COLO668 (cell line): Measurements from ENCODE around the gene WDR38.

ENCODE experiments used
- DNase-seq: peaks from one replicate; lab custom pipeline; 2025; ENCODE audit not compliant: unreplicated experiment; lab: John Stamatoyannopoulos, UW

WDR38 gene

GRCh38 chr9:124857533-124858162, 4.4 kb downstream of the WDR38 start:
- DNase-seq: no peak

GRCh38 chr9:124858330-124859046, 5.2 kb downstream of the WDR38 start:
- DNase-seq: no peak

GRCh38 chr9:124859803-124860581, 6.7 kb downstream of the WDR38 start:
- DNase-seq: no peak

- no peak for DNase-seq
Observed at GRCh38 chr9:124860582-124861341, 7.5 kb downstream of the WDR38 start.

- DNase-seq: peak; percentile 97
Observed at GRCh38 chr9:124861342-124862229, 8.3 kb downstream of the WDR38 start, which contains the start of the genes ARPC5L and RPL35. Gene ARPC5L, plus strand, starts transcription at chr9:124862130. Its CDS starts 7,161 bp downstream, at chr9:124869291. Gene RPL35, minus strand, starts transcription at chr9:124861957. Its CDS starts 45 bp downstream, at chr9:124861912.

- DNase-seq: no peak
Observed at GRCh38 chr9:124863371-124863871, 10.2 kb downstream of the WDR38 start.

GRCh38 chr9:124868511-124869465, 15.5 kb downstream of the WDR38 start:
- DNase-seq: peak; percentile 93

GRCh38 chr9:124869466-124869985, 16.3 kb downstream of the WDR38 start:
- DNase-seq: peak; percentile 53

- DNase-seq: peak; percentile 61
Observed at GRCh38 chr9:124869986-124870560, 16.8 kb downstream of the WDR38 start.

GRCh38 chr9:124870723-124871122, 17.5 kb downstream of the WDR38 start:
- DNase-seq: no peak

- no peak for DNase-seq
Observed at GRCh38 chr9:124871156-124871561, 17.9 kb downstream of the WDR38 start.

- DNase-seq: no peak
Observed at GRCh38 chr9:124873664-124874063, 20.4 kb downstream of the WDR38 start.

GRCh38 chr9:124875501-124875900, 22.2 kb downstream of the WDR38 start:
- DNase-seq: no peak

GRCh38 chr9:124877021-124877782, 23.9 kb downstream of the WDR38 start:
- DNase-seq: peak; percentile 19

- DNase-seq: no peak
Observed at GRCh38 chr9:124878021-124878420, 24.8 kb downstream of the WDR38 start.

- DNase-seq: no peak
Observed at GRCh38 chr9:124878518-124878917, 25.3 kb downstream of the WDR38 start.

GRCh38 chr9:124879226-124879625, 26.0 kb downstream of the WDR38 start:
- no peak for DNase-seq
